Stimulated activated CD4-positive, alpha-beta T cell treated with anti-CD3 and anti-CD28 coated beads, Interleukin-15, amount 100 ng/mL, for 1 hour (primary cell): ENCODE data around the gene SPAG5.

Experiments
- DNase-seq, 2 donors: peaks; one replicate each; pipeline ENCODE4 v3.0.0-alpha.2; 2020; ENCODE audit warnings: low read depth in 1 of 2, low spot score in 1 of 2

SPAG5 gene, protein sequence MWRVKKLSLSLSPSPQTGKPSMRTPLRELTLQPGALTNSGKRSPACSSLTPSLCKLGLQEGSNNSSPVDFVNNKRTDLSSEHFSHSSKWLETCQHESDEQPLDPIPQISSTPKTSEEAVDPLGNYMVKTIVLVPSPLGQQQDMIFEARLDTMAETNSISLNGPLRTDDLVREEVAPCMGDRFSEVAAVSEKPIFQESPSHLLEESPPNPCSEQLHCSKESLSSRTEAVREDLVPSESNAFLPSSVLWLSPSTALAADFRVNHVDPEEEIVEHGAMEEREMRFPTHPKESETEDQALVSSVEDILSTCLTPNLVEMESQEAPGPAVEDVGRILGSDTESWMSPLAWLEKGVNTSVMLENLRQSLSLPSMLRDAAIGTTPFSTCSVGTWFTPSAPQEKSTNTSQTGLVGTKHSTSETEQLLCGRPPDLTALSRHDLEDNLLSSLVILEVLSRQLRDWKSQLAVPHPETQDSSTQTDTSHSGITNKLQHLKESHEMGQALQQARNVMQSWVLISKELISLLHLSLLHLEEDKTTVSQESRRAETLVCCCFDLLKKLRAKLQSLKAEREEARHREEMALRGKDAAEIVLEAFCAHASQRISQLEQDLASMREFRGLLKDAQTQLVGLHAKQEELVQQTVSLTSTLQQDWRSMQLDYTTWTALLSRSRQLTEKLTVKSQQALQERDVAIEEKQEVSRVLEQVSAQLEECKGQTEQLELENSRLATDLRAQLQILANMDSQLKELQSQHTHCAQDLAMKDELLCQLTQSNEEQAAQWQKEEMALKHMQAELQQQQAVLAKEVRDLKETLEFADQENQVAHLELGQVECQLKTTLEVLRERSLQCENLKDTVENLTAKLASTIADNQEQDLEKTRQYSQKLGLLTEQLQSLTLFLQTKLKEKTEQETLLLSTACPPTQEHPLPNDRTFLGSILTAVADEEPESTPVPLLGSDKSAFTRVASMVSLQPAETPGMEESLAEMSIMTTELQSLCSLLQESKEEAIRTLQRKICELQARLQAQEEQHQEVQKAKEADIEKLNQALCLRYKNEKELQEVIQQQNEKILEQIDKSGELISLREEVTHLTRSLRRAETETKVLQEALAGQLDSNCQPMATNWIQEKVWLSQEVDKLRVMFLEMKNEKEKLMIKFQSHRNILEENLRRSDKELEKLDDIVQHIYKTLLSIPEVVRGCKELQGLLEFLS

DNA sequence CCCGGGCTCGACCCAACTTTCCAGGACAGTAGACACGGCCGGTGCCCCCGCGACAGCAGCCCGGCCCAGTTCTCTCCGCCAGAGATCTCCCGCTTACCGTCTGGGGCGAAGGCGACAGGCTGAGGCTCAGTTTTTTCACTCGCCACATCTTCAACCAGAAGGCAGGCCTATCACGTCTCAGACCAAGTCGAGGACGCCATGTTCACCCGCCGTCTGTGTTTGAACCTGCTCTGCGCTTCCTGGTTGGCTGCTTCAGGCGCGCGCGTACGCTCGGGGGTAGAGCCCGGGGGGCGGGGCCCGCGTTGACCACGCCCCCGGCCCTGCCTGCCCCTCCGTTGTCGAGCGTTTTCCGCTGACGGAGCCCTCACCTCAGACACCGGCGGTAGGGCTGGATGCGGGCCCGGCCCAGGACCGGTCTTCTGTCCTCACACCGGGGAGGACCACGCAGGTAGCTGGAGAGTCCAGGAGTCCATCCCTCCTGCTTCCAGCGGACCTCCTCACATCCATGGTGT, at the start of gene SPAG5:
SPAG5 (minus strand) TSS at position 227 of the 512 bp plus-strand sequence; CDS start at position 148, 79 bp downstream.
- peak; percentile 93 to 94 for DNase-seq

DNA sequence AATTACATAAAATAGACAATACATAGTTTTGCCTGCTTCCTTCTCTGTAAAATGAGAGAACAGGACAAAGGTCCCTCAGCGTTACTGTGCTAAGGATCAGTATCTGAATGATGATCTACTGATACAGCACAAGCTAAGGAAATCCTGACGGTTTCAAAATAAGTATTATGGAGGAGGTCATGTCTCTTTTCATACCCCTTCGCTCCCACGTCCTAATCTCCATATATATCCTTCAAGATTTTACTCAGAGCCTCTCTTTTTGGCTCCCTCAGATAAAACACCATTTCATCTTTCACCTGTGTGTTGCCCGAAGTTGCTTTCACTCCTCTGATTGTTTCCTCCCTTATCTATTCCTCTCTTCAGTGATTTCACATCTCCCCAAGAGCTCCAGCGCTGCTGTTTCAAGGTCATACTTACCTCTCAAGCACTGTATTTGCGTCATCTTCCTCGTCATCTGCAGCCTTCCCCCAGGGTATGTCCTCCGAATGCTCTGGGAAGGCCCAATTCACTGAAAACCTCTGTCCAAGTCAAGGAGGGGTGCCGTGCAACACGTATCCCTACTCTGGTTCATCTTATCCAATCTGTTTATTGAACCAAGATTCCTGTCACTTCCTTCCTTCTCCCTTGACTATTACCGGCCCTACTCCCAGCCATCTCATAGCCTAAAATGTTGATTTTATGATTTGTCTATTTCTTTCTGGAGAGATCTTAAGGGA, 47.4 kb upstream of the SPAG5 start:
- DNase-seq: no peak

DNA sequence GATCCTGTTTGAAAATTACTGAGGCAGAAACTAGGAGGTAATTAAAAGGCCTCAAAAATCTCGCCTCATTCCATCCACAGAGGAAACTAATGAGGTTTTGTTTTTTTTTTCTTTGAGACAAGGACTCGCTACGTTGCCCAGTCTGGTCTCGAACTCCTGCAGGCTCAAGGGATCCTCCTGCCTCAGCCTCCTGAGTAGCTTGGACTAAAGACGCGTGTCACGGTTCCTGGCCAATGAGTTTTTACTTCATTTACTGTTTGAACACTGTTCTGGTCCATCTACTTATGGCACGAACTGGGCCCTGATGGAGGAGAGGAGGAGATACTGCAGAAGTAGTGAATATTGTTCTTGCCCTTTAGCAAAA, 46.7 kb upstream of the SPAG5 start:
- no peak for DNase-seq

DNA sequence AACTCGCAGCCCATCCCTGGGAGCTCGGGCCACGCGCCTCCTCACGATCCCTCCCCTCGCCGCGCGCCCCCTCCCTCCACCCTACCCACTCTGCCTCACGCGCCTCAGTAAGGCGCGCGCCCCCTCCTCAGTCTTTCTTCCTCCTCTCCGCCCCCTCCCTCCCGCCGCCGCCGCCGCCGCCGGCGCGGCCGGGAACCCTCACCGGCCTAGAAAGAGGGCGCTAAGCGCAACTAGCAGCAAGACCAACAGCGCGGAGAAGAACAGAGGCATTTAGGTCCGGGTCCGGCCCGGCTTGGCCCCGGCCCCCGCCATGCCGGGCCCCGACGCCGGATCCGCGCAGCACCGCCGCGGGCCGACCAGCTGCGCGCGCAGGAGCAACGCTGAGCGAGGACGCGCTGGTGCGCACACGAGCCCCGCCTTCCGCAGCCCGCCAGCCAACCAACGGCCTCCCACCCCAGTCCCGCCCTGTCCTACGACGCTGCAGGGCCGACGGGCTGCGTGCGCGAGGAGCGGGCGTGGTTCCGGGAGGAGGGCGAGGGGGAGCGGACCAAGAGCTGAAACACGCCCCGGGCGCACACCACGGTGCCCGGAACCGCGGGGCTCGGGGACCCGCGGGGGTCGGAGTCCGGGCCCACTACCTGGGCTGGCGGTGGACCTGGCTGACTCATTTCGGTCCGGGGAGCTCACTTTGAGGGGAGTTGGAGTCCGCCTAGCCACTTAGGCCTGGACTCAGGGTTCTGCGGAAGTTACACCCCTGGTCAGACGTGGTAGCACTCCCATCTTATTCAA, 46.2 kb upstream of the SPAG5 start, which contains the start of gene BLTP2:
BLTP2 (minus strand) TSS at position 372 of the 789 bp plus-strand sequence; CDS start at position 270, 102 bp downstream.
- DNase-seq: peak; percentile 90 to 91

DNA sequence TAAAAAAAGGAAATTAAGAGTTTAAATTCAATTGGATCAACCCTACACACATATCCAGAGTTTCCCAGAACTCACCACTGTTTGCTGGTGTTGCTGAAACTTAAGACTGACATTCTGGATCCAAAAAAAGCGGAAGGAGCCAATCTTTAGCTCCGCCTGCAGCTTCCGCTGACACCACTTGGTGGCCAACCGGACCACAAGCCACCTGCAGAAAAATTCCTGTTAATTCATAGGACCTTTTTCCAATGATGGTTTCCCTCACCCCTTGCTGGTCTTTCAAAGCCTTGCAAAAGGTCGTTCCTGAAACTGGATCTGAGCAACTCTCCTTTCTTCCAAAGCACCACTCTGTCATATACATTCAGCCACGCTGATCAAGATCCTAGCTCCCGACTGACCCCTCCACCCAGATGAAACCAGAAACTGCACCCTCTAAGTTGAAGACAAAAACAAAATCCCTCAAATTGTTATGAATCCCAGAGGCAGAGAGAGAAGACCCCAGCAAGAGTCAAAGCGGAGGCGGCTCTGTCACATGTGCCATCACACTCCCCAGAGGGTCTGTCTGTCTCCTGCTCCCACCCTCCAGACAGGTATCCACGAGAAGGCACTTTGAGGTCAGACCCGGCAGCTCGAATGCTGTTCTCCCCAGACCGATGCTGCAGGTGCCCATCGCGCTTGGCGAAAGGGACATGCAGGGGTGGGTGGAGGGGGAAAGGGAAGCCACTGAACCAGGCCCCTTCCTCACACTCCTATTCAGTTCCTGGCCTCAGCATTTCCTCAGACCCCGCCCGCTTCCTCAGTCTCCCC, 45.4 kb upstream of the SPAG5 start:
- DNase-seq: no peak

DNA sequence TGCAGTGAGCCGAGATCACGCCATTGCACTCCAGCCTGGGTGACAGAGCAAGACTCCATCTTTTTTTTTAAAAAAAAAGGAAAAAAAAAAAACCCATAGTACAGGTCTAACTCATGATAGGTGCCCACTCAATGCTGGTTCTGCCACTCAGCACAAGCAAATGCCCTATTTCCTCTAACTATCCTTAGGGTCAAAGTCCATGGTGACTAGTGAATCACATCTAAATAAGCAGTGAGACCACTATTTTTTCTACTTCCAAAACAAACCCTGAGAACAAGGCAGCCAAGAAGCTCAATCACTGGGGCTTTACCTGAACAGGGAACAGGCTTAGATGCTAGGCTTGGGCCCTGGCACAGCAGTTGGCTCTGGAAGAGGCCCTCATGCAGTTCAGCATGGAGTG, 42.8 kb upstream of the SPAG5 start:
- DNase-seq: no peak

DNA sequence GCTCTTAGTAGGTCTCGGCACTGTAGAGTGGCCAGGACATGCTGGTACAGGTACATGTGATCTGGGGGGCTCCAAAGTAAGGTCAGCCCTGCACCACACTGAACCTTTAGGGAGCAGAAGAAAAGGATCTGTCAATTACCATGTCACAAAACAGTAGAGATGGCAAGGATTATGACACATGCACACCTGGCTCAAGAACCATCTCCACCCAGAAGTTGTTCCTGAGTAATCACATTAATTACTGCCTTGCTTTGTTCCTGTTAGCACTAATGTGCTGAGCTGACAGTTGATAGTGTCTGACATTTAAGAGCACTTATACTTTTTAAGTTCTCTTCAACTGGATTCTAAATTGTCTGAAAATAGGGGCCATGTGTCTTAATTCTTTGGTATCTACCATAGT, 36.7 kb upstream of the SPAG5 start:
- DNase-seq: no peak

DNA sequence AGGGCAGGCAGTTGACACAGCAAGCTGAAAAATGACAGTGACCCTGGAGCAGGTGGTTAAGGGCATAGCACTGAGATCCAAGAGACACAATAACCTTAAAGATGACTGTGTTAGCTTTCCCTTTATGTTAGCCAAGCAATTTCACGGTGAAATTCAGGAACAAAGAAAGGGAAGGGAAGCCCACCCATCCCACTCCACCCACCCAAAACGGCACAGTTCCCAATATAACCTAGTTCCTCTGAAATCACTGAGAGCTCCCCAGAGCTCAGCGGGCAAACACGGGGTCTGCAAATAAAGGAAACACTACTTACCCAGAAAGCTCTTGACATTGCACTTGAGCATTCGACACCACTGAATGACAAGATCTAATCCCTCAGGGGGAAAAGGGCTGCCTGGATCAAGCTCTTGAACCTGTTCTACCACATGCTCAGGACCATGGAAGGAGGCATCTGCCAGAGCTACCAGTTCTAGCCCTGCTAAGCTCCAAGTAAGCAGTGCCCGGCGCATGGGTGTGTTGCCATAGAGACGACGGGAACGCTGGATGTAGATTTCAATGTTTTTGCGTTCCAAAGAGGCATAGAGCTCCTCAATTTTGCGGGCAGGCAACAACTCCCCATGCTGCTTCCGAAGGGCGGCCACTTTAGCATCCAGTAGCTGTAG, 35.5 kb upstream of the SPAG5 start:
- no peak for DNase-seq

DNA sequence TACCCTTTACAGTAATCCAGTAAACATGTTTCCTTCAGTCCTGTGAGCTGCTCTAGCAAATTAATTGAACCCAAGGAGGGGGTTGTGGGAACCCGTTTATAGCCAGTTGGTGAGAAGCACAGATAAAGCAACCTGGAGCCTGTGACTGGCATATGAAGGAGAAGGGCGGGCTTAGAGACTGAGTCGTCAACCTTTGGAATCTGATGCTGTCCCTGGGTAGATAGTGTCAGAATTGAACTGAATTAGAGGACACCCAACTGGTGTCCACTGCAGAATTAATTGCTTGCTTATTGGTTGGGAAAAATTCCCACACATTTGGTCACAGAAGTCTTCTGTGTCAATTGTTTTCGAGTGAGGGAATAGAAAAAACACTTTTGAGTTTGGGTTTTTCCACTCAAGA, 28.0 kb upstream of the SPAG5 start:
- DNase-seq: no peak

DNA sequence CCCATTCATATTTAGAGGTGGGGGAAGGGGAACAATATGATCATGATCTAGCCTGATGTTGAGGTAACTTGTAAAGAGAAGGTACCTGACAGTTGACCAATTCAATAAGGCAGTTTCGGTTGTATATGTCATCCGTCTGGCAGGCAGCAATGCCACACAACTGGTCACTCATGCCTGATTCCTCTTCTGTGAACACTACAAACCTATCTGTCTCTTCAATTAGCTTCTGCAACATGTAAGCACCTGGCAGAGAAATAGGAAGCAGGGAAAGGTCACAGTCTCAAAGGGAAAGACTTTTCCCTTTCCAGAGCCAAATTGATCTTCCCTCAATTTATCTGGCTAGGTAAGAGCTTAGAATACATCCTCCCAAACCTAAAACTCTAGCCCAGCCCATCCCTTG, 25.3 kb upstream of the SPAG5 start:
- no peak for DNase-seq

DNA sequence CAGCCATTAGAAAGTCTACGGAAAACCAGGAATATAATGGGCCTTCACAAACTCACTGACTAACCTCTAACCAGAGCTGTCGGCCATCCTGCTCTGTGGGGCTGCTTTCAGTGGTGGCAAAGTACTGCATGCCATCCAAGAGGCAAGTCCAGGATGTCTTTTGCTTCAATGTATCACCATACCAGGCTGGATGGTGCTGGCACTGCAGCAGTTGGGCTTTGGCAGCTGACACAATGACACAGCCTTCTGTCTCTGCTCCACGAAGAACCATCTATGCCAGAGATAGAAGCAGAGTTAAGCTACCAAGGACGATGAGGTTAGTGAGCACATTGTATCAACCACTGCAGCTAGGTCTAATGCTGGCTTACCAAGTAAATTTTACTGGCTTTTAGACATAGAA, 24.9 kb upstream of the SPAG5 start:
- DNase-seq: no peak

DNA sequence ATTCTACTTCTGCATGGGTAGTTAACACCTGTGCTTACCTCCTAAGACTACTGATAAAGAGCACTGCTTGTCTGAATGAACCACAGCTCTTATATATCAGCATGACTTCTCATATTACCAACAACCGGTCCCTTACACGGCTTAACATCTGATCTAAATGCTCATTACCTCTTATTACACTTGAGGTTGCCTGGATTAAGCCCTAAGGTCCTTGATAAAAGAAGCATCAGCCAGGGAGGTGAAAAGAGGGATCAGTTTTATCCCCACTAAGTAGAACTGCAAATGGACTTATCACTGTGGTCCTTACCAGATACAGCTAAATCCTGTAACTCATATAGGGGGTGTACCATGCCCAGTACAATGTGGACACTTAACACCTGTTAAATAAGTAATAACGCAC, 23.4 kb upstream of the SPAG5 start:
- no peak for DNase-seq

DNA sequence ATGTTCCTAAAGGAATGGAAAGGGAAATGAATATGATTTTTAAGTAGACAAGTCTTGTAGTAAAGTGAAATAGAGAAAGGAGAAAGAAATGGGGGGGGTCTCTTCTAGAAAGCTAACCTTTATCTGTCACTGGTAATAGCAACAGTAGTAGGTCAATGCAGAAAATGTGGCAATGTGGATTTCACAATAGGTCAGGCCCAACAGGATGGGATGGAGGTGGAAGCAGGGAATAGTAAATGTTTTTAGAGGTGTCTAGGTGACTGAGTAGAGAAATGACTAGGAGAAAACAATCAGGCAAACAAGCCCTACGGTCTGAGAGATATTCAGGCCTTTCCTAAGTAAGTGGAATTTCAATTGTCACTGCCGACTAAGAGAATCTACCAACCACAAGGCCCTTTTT, 21.2 kb upstream of the SPAG5 start:
- no peak for DNase-seq

DNA sequence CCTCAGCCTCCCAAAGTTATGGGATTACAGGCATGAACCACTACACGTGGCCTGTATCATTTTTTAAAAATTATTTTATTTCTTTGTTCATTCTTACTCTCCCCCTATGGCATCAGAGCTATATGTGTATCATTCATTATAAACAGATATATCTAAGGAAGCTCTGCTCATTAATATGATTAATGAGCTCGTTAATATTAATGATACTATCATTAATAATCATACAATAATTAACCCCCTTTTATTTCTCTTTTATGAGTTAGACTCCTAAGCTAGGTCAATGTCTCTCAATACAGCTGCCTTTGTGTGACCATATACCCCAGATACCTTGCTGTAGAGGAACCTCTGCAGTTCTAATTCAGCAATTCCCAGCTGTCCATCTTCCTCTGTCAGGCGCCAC, 19.6 kb upstream of the SPAG5 start:
- no peak for DNase-seq

DNA sequence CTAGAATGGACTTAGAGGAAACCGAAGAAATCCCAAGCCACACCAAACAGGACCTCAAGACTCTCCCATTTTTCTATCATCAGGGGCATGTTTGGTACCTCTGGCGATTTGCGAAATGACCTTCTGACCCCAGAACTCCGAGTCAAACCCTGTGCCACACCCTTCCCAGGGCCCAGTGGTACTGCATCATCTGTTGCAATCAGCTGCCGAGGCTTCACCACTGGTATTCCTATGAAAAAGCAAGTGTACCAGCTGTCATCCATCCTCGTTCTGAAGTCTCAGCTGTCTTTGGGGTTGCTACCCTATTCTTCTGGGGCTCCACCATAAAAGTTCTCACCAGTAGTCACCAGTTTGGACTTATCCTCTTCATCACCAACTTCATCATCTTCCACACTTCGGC, 17.5 kb upstream of the SPAG5 start:
- DNase-seq: no peak

DNA sequence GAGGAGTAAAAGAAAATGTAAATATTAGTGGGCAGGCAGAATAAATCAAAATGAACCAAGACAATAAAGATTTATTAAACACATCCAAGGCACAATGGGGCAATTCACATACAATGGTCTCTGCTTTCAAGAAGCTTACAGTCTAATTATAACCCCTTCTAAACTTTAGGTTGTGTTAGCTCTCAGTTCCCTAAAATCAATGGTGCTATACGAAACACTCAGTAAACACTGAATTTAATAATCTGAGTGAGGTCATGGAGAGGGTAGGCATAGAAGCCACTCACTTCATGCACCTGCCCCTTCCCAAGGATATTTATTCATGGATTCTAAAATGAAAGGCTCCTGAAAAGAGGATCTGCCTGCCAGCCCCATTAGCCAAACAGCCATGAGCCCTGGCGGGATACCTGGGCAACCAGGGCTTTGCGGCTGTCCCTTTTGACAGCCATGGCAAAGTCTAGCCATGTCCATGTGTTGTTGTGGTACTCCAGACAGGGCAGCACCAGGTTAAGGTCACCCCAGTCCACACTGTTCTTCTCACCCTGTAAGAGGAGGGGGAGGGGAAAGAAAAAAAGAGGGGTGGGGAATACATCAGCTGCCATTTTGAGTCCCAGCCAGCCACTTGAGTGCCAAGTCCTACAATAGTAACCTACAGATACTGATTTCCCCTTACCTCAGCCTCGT, 16.6 kb upstream of the SPAG5 start:
- no peak for DNase-seq

DNA sequence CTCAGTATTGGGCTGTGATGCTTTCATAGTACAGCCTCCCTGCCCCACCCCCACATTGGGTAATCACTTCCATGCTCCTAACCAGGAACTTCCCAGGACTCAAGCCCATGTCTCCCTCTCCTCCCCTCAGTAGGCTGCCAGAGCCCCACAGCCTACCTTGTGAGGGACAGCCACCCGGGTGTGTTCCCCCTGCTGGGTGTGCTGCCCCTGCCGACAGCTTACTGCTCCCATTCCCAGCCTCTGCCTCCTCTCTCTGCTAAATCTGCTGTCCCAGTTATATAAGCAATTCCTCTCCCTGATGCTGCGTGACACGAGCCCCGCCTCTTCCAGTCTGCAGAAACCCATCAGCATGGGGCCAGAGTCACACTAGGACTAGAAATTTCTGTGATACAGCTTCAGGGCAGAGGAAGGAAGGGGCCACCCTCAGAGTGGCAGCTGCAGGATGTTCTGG, 15.1 kb upstream of the SPAG5 start, which contains the start of gene RSKR:
RSKR (minus strand) TSS at position 255 of the 451 bp plus-strand sequence; CDS start at position 231, 24 bp downstream.
- DNase-seq: no peak
